A673 (cell line): ENCODE measurements around the gene PCBP3. TPM values are rescaled to one million over a fixed set of nuclear protein-coding genes. Genes with fewer than 3 reads are reported as not detected.
"Not testable (repeated sequence)": the region's sequence is repeated elsewhere in the genome, so short reads cannot be mapped to it uniquely, and the experiment has no call there.

ENCODE experiments used
- BruUV-seq: library from RNA; stranded (reverse); fragments of 400-500 nt; replicated peaks from 2 replicates; lab custom pipeline; 2021; lab: Mats Ljungman, UMichigan
- CTCF ChIA-PET: fragments of 300-600 bp; sonication (Branson Sonifier 250); formaldehyde crosslinking; loops from one replicate; lab custom pipeline; 2022; ENCODE audit warnings: antibody characterized with exemption; lab: Charles Lee
- POLR2A ChIA-PET: fragments of 300-600 bp; sonication (Branson Sonifier 250); formaldehyde crosslinking; loops from one replicate; lab custom pipeline; 2022; ENCODE audit warnings: antibody characterized with exemption; ENCODE audit not compliant: low non-redundant PET; lab: Charles Lee
- DNase-seq: peaks from one replicate; pipeline ENCODE4 v3.0.0-alpha.2; 2015; ENCODE audit warnings: low spot score
- H3K27ac ChIP-seq: fragments of 200-600 bp; sonication (generic); 2 replicates; pipeline ENCODE4 v1.5.1; 2016; ENCODE audit warnings: mixed run types, low read depth, mild to moderate bottlenecking, mixed read lengths, antibody characterized with exemption, low read length; ENCODE audit not compliant: poor library complexity, severe bottlenecking
- H3K27me3 ChIP-seq: fragments of 200-600 bp; sonication (generic); replicated peaks from 2 replicates; pipeline ENCODE4 v1.6.1; 2017; ENCODE audit warnings: mixed run types, low read depth, mild to moderate bottlenecking, mixed read lengths, antibody characterized with exemption, low read length; ENCODE audit not compliant: insufficient read depth, poor library complexity
- H3K36me3 ChIP-seq: fragments of 200-600 bp; sonication (generic); 2 replicates; pipeline ENCODE4 v1.6.1; 2016; ENCODE audit warnings: mixed run types, mild to moderate bottlenecking, mixed read lengths, antibody characterized with exemption, low read length; ENCODE audit not compliant: insufficient read depth, poor library complexity, severe bottlenecking
- H3K4me1 ChIP-seq: fragments of 200-600 bp; sonication (generic); 2 replicates; pipeline ENCODE4 v1.6.1; 2017; ENCODE audit warnings: mixed run types, mild to moderate bottlenecking, mixed read lengths, antibody characterized with exemption, low read length; ENCODE audit not compliant: insufficient read depth, poor library complexity, severe bottlenecking
- H3K4me3 ChIP-seq: fragments of 200-600 bp; sonication (generic); 2 replicates; pipeline ENCODE4 v1.5.1; 2016; ENCODE audit warnings: low read depth, mixed run types, mild to moderate bottlenecking, mixed read lengths, low read length; ENCODE audit not compliant: poor library complexity, severe bottlenecking
- H3K9me3 ChIP-seq: fragments of 200-600 bp; sonication (generic); 2 replicates; pipeline ENCODE4 v1.6.1; 2016; ENCODE audit warnings: mixed run types, low read depth, mild to moderate bottlenecking, mixed read lengths, antibody characterized with exemption, low read length; ENCODE audit not compliant: poor library complexity, severe bottlenecking
- EZH2 ChIP-seq: fragments of 200-600 bp; sonication (generic); IDR thresholded peaks from 2 replicates; pipeline ENCODE4 v1.6.1; 2017; ENCODE audit warnings: borderline replicate concordance, low read depth, mild to moderate bottlenecking, mixed read lengths, antibody characterized with exemption, low read length; ENCODE audit not compliant: poor library complexity, severe bottlenecking
- intact Hi-C: fragments of 100-400 bp; cut with micrococcal nuclease; formaldehyde crosslinking; loops from one replicate; pipeline ENCODE4 v1.10.0; 2022; ENCODE audit not compliant: unreplicated experiment
- total RNA-seq: library from RNA; stranded (reverse); gene quantifications from 2 replicates; pipeline ENCODE4 v1.2.3, GENCODE V29; 2021
- TF ChIP-seq, protein P1 (sequence below): fragments of 300-800, 200-600 bp; sonication (generic); conservative IDR thresholded peaks from 2 replicates; pipeline ENCODE4 v1.5.1; 2017; ENCODE audit warnings: low read depth, mild to moderate bottlenecking, antibody characterized with exemption, low read length, moderate library complexity, mixed read lengths

Gene PCBP3
- total RNA-seq, 1 experiment from 2014 or later, result 25.6 TPM

DNA sequence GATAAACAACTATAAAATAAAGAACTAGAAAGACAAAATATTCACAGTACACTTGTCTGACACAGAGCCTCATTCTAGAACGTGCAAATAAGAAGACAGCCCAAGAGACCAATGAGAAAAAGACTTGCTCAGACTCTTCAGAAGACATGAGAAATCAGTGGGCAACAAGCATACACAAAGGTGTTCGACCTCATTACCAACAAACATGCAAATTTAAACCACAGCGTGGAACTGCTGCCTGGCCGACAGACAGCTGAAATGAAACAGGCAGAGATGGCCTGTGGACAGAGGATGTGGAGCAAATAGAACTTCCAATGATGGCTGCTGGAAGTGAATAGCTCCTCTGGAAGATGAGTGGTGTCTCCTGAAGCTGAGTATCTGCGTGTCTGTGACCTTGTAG is 315.7 kb downstream of the PCBP3 start:
- Histone ChIP-seq H3K4me3 (no peak overlapping the region), H3K27me3 (no peaks in the 10 kb centered on the region), H3K4me1 (no peaks in the 10 kb centered on the region), H3K27ac (no peak overlapping the region), H3K9me3 (no peaks in the 10 kb centered on the region), H3K36me3 (no peaks in the 10 kb centered on the region)
- TF ChIP-seq, protein P1, sequence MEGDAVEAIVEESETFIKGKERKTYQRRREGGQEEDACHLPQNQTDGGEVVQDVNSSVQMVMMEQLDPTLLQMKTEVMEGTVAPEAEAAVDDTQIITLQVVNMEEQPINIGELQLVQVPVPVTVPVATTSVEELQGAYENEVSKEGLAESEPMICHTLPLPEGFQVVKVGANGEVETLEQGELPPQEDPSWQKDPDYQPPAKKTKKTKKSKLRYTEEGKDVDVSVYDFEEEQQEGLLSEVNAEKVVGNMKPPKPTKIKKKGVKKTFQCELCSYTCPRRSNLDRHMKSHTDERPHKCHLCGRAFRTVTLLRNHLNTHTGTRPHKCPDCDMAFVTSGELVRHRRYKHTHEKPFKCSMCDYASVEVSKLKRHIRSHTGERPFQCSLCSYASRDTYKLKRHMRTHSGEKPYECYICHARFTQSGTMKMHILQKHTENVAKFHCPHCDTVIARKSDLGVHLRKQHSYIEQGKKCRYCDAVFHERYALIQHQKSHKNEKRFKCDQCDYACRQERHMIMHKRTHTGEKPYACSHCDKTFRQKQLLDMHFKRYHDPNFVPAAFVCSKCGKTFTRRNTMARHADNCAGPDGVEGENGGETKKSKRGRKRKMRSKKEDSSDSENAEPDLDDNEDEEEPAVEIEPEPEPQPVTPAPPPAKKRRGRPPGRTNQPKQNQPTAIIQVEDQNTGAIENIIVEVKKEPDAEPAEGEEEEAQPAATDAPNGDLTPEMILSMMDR, result no peak
- TF ChIP-seq EZH2, result no peak
- ChIA-PET POLR2A (no interaction called here), CTCF (no interaction called here)
- intact Hi-C loops, result no loop called here
- no TSS peak for BruUV-seq
- DNase-seq, result no peak

DNA sequence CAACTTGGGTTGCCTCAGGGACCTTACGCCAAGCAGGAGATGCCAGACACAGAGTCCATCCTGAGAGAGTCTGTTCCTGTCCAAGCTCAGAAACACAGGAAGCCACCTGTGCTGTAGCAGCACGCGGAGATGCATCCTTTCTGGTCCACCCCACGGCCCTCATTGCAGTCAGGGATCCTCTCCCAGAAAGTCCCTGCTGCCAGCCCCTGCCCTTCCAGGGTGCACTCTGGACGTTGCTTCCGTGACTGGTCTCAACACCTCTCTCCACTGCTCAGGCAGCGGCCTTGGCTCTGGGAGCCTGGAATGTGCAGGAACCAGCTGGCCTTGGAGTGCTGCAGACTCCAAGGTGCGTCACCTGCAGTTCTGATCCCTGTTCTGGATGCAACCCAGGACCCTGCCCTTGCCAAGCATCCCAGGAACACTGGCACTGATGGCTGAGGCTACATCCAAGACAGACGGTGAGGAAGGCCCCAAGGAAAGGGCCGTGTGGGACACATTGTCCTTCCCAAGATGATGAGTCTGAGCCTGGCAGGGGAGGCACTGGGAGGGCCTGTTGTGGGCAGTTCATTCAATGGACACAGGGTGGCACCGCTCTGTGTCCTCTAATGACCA is 316.4 kb downstream of the PCBP3 start:
- BruUV-seq, result no TSS peak

DNA sequence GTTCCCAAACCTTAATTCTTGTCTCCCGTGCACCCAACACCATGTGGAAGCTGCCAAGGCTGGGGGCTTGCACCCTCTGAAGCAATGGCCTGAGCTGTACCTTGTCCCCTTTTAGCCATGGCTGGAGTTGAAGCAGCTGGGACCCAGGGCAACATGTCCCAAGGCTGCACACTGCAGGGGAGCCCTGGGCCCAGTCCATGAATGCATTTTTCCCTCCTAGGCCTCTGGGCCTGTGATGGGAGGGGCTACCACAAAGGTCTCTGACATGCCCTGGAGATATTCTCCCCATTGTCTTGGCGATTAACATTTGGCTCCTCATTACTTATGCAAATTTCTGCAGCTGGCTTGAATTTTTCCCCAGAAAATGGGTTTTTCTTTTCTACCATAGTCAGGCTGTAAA is 317.9 kb downstream of the PCBP3 start:
- not testable (repeated sequence) for BruUV-seq, H3K27ac ChIP-seq, H3K36me3 ChIP-seq

More for the DNA sequence above, 316.4 kb downstream of the PCBP3 start:
- DNase-seq, result no peak
- no peaks in the 10 kb centered on the region for H3K4me1 ChIP-seq
- POLR2A ChIA-PET, result no interaction called here
- no peaks in the 10 kb centered on the region for H3K9me3 ChIP-seq
- no peak overlapping the region for H3K27ac ChIP-seq
- H3K27me3 ChIP-seq, result no peaks in the 10 kb centered on the region
- no peak for TF ChIP-seq EZH2
- TF ChIP-seq, protein P1, result no peak
- intact Hi-C loops, result no loop called here
- CTCF ChIA-PET, result no interaction called here
- no peak overlapping the region for H3K4me3 ChIP-seq
- no peaks in the 10 kb centered on the region for H3K36me3 ChIP-seq

More for the DNA sequence above, 317.9 kb downstream of the PCBP3 start:
- DNase-seq, POLR2A ChIA-PET, H3K4me1 ChIP-seq, H3K9me3 ChIP-seq, H3K27me3 ChIP-seq, CTCF ChIA-PET, H3K4me3 ChIP-seq, intact Hi-C loops: not testable (repeated sequence)
